ENCODE data around the gene OR6S1. TPM values are rescaled to one million over a fixed set of nuclear protein-coding genes. Genes with fewer than 3 reads are reported as not detected.

OR6S1 gene
- total RNA-seq (not detected), total RNA-seq (0 reads per million in 2 donors)

GRCh38 chr14:20641591-20641990 lies at the start of gene OR6S1:
TSS of gene OR6S1 (minus strand) at chr14:20641691. CDS start at chr14:20641691, 0 bp downstream.
- H3K9me3 ChIP-seq (ENCODE audit: control insufficient read depth, low read length, poor library complexity, severe bottlenecking) = no peaks in the 10 kb centered on the region
- H3K4me1 Mint-ChIP-seq = peaks cover 7% of the 10 kb centered on the region
- H3K4me3 Mint-ChIP-seq = no peak within 1 kb of the TSS
- no peak for ATAC-seq
- H3K27ac Mint-ChIP-seq = no peak within 1 kb of the TSS
- H3K36me3 Mint-ChIP-seq (ENCODE audit: low read depth) = no peaks in the 10 kb centered on the region
- H3K27me3 Mint-ChIP-seq = peaks cover 47% of the 10 kb centered on the region
- DNase-seq = no peak

- no peak overlapping the region for H3K4me3 Mint-ChIP-seq
- peak in 1 of 3 donors; percentile 21 for DNase-seq
Observed at GRCh38 chr14:20690848-20691640, 49.6 kb upstream of the OR6S1 start.

GRCh38 chr14:20688167-20688839 lies 46.8 kb upstream of the OR6S1 start, which contains the start of gene ANG:
TSS of gene ANG (plus strand) at chr14:20688764. CDS start at chr14:20693565, 4,801 bp downstream.
- no peaks in the 10 kb centered on the region for H3K27me3 Mint-ChIP-seq
- H3K36me3 Mint-ChIP-seq (ENCODE audit: low read depth) = no peaks in the 10 kb centered on the region
- H3K9me3 ChIP-seq (ENCODE audit: control insufficient read depth, low read length, poor library complexity, severe bottlenecking) = no peaks in the 10 kb centered on the region
- H3K4me1 Mint-ChIP-seq = peaks cover 12% of the 10 kb centered on the region
- ATAC-seq = no peak
- H3K27ac Mint-ChIP-seq = no peak within 1 kb of the TSS
- DNase-seq = no peak
- no peak within 1 kb of the TSS for H3K4me3 Mint-ChIP-seq

More at GRCh38 chr14:20690848-20691640, 49.6 kb upstream of the OR6S1 start:
- Mint-ChIP-seq H3K4me1 (peaks cover 8% of the 10 kb centered on the region), H3K27me3 (no peaks in the 10 kb centered on the region), H3K36me3 (ENCODE audit: low read depth) (no peaks in the 10 kb centered on the region), H3K27ac (no peak overlapping the region)
- H3K9me3 ChIP-seq (ENCODE audit: control insufficient read depth, low read length, poor library complexity, severe bottlenecking) = no peaks in the 10 kb centered on the region
- peak; percentile 96 for ATAC-seq

- no peak overlapping the region for H3K27ac Mint-ChIP-seq
- no peak for ATAC-seq
- H3K4me3 Mint-ChIP-seq = no peak overlapping the region
- no peaks in the 10 kb centered on the region for H3K36me3 Mint-ChIP-seq (ENCODE audit: low read depth)
- no peaks in the 10 kb centered on the region for H3K27me3 Mint-ChIP-seq
- H3K4me1 Mint-ChIP-seq = peaks cover 12% of the 10 kb centered on the region
- DNase-seq = no peak
- H3K9me3 ChIP-seq (ENCODE audit: control insufficient read depth, low read length, poor library complexity, severe bottlenecking) = no peaks in the 10 kb centered on the region
Observed at GRCh38 chr14:20687362-20688166, 46.1 kb upstream of the OR6S1 start.

- peaks cover 17% of the 10 kb centered on the region for H3K4me1 Mint-ChIP-seq
- H3K36me3 Mint-ChIP-seq (ENCODE audit: low read depth) = no peaks in the 10 kb centered on the region
- ATAC-seq = no peak
- no peaks in the 10 kb centered on the region for H3K27me3 Mint-ChIP-seq
- H3K27ac Mint-ChIP-seq = no peak overlapping the region
- no peak for DNase-seq
- no peaks in the 10 kb centered on the region for H3K9me3 ChIP-seq (ENCODE audit: control insufficient read depth, low read length, poor library complexity, severe bottlenecking)
- H3K4me3 Mint-ChIP-seq = no peak overlapping the region
Observed at GRCh38 chr14:20686386-20687143, 45.1 kb upstream of the OR6S1 start.

GRCh38 chr14:20684662-20685456 lies 43.4 kb upstream of the OR6S1 start:
- H3K27ac Mint-ChIP-seq = no peak overlapping the region
- H3K9me3 ChIP-seq (ENCODE audit: control insufficient read depth, low read length, poor library complexity, severe bottlenecking) = no peaks in the 10 kb centered on the region
- H3K36me3 Mint-ChIP-seq (ENCODE audit: low read depth) = no peaks in the 10 kb centered on the region
- DNase-seq (no peak), ATAC-seq (no peak)
- H3K4me1 Mint-ChIP-seq = peaks cover 28% of the 10 kb centered on the region
- peak overlapping the region; percentile 47 for H3K4me3 Mint-ChIP-seq
- H3K27me3 Mint-ChIP-seq = no peaks in the 10 kb centered on the region

GRCh38 chr14:20683891-20684661 lies 42.6 kb upstream of the OR6S1 start, which contains the start of gene RNASE4:
TSS of gene RNASE4 (plus strand) at chr14:20684560. CDS start at chr14:20699372, 14,812 bp downstream.
- no peaks in the 10 kb centered on the region for H3K9me3 ChIP-seq (ENCODE audit: control insufficient read depth, low read length, poor library complexity, severe bottlenecking)
- Mint-ChIP-seq H3K4me1 (peaks cover 26% of the 10 kb centered on the region), H3K27ac (no peak within 1 kb of the TSS), H3K27me3 (no peaks in the 10 kb centered on the region), H3K36me3 (ENCODE audit: low read depth) (no peaks in the 10 kb centered on the region), H3K4me3 (peak within 1 kb of the TSS; percentile 47)
- DNase-seq (peak; percentile 64 to 76 (median 69)), ATAC-seq (peak; percentile 42)

GRCh38 chr14:20683125-20683890 lies 41.8 kb upstream of the OR6S1 start:
- ATAC-seq (peak; percentile 51), DNase-seq (peak; percentile 31 to 61 (median 51))
- H3K36me3 Mint-ChIP-seq (ENCODE audit: low read depth) = no peaks in the 10 kb centered on the region
- no peak overlapping the region for H3K4me3 Mint-ChIP-seq
- no peaks in the 10 kb centered on the region for H3K27me3 Mint-ChIP-seq
- H3K9me3 ChIP-seq (ENCODE audit: control insufficient read depth, low read length, poor library complexity, severe bottlenecking) = no peaks in the 10 kb centered on the region
- peaks cover 26% of the 10 kb centered on the region for H3K4me1 Mint-ChIP-seq
- H3K27ac Mint-ChIP-seq = no peak overlapping the region

GRCh38 chr14:20682435-20683124 lies 41.1 kb upstream of the OR6S1 start:
- H3K27ac Mint-ChIP-seq = no peak overlapping the region
- no peaks in the 10 kb centered on the region for H3K27me3 Mint-ChIP-seq
- ATAC-seq (peak; percentile 67), DNase-seq (peak; percentile 59 to 74 (median 66))
- H3K4me3 Mint-ChIP-seq = no peak overlapping the region
- no peaks in the 10 kb centered on the region for H3K36me3 Mint-ChIP-seq (ENCODE audit: low read depth)
- no peaks in the 10 kb centered on the region for H3K9me3 ChIP-seq (ENCODE audit: control insufficient read depth, low read length, poor library complexity, severe bottlenecking)
- peaks cover 26% of the 10 kb centered on the region for H3K4me1 Mint-ChIP-seq

- Mint-ChIP-seq H3K36me3 (ENCODE audit: low read depth) (no peaks in the 10 kb centered on the region), H3K27ac (no peak overlapping the region), H3K4me3 (no peak overlapping the region), H3K27me3 (no peaks in the 10 kb centered on the region), H3K4me1 (peaks cover 26% of the 10 kb centered on the region)
- DNase-seq (no peak), ATAC-seq (no peak)
- no peaks in the 10 kb centered on the region for H3K9me3 ChIP-seq (ENCODE audit: control insufficient read depth, low read length, poor library complexity, severe bottlenecking)
Observed at GRCh38 chr14:20682127-20682434, 40.6 kb upstream of the OR6S1 start.

All from T-helper 17 cell (primary cell).